HG03565 (cell line): ENCODE results near the gene CNST.
A peak's percentile ranks its signal among the peaks of the same experiment; 100 is the strongest.
"Not testable (repeated sequence)": the region's sequence is repeated elsewhere in the genome, so short reads cannot be mapped to it uniquely, and the experiment has no call there.

ENCODE experiments used
- ATAC-seq: cut with Tn5 transposase; IDR thresholded peaks from one replicate; pipeline ENCODE4 v1.9.1; 2021; ENCODE audit warnings: mild to moderate bottlenecking, moderate library complexity; ENCODE audit not compliant: unreplicated experiment

Gene CNST

GRCh38 chr1:246558041-246558440, 8.2 kb upstream of the CNST start:
- ATAC-seq, result no peak

DNA sequence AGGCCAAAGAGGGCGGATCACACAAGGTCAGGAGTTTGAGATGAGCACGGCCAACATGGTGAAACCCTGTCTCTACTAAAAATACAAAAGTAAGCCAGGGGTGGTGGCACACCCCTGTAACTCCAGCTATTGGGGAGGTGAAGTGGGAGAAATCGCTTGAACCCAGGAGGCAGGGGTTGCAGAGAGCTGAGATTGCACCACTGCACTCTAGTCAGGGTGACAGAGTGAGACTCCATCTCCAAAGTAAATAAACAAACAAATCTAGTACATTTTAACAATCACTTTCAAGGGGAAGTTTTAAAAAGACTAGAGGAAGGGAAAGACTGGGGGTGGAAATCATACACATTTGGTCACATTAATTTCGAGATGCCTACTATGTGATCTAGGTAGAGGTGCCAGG, 6.9 kb upstream of the CNST start:
- no peak for ATAC-seq

DNA sequence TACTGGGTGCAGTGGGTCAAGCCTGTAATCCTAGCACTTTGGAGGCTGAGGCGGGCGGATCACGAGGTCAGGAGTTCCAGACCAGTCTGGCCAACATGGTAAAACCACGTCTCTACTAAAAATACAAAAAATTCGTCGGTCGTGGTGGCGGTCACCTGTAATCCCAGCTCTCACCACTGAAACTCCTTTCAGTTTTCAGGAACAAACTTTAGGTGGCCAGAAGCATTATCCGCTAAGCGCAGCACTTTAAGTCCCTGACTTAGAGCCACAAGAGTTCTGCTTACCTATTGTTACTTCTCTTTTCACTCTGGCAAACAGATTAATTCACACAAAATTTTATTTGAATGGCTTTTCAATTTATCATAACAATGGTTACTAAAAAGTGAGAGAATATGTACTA, 5.4 kb upstream of the CNST start:
- not testable (repeated sequence) for ATAC-seq

GRCh38 chr1:246564839-246565750, 1.2 kb upstream of the CNST start:
- ATAC-seq, result no peak

DNA sequence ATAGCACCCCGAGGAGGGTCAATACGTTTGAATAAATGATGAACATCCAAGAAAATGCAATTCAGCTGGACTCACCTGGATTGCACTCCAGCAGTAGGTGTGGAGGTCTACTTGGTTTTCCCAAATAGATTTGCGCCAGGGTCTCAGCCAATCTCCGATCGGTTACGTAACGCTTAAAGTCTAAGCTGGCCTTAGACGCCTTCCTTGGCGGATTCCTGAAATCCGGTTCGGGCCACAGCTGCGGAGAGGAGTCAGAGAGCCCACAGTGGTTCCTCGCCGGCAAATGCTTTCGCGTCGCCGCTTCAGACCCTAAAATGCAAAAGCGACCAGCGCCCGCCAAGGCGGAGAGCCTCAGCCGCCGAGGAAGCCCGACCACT, 517 bp upstream of the CNST start:
- ATAC-seq, result no peak

- no peak for ATAC-seq
These were observed 773 bp downstream of the CNST start for GRCh38 chr1:246566813-246567645.

DNA sequence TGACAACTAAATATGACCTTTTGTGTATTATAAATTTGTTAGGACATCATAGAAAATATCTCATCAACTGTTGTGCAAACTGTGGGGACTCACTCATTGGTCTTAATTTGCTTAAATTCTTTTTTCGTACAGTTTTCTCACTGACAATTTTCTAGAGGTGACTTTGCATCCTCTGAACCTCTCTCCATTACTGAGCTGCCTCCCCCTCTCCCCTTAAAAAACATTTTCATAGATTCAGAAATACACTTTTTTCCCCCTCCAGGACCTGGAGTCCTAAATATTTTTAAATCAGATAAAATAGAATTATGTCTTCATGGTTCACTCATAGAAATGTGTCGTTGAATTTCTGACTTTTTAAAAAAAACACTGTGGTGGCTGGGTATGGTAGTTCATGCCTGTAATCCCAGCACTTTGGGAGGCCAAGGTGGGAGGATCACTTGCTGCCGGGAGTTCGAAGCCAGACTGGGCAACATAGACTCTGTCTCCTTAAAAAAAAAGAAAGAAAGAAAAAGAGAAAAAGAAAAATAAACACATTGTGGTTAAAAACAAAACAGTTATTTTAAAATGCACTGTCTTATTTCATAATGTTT, 1.5 kb downstream of the CNST start:
- no peak for ATAC-seq

GRCh38 chr1:246569248-246570238, 3.3 kb downstream of the CNST start:
- no peak for ATAC-seq

- ATAC-seq, result not testable (repeated sequence)
These were observed 5.1 kb downstream of the CNST start for GRCh38 chr1:246571309-246571708.

DNA sequence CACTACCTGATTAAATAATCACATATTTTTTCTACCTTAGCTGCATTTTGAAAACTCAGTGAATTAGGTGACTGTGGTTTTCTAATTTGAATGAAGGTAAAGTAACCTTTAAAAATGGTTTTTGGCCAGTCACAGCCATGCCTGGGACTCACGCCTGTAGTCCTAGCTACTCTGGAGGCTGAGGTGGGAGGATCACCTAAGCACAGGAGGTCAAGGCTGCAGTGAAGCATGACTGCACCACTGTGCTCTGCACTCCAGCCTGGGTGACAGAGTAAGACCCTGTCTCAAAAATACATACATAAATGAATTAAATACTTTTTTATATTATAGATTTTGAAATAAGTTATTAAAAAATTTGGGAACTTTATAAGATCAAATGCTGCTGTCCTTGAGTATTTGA, 5.7 kb downstream of the CNST start:
- ATAC-seq, result no peak

DNA sequence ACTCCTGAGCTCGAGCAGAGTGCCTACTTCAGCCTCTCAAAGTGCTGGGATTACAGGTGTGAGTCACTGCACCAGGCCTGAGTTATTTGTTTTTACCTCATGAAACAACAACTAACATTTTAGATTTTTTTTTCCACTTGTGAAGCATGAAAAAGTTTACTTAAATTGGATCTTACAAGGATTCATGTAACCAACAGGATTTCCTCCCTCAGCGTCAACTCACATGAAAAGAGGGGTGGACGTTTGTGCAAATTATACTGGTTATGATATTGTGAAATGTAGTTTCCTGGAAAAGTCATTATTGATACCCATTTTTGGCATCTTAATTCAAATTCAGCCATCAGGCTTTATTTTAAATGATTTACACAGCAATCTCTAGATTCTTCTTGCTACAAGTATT, 6.5 kb downstream of the CNST start:
- ATAC-seq, result no peak

GRCh38 chr1:246573491-246573890, 7.2 kb downstream of the CNST start:
- ATAC-seq, result no peak

DNA sequence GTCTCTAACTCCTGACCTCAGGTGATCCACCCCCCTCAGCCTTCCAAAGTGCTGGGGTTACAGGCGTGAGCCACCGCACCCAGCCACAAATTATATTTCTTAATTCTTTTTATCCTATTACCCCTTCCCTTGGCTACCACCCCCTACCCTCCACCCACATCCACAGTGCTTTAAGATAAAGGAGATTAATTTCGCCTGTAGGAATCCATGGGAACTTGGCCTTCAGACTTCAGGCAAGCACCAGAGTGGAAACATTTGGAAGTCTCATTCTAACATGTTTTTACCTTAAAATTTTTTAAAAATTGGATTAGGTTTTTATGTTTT, 10.4 kb downstream of the CNST start:
- ATAC-seq, result no peak

GRCh38 chr1:246577082-246577719, 10.9 kb downstream of the CNST start:
- no peak for ATAC-seq

GRCh38 chr1:246577720-246578106, 11.5 kb downstream of the CNST start:
- ATAC-seq, result no peak

DNA sequence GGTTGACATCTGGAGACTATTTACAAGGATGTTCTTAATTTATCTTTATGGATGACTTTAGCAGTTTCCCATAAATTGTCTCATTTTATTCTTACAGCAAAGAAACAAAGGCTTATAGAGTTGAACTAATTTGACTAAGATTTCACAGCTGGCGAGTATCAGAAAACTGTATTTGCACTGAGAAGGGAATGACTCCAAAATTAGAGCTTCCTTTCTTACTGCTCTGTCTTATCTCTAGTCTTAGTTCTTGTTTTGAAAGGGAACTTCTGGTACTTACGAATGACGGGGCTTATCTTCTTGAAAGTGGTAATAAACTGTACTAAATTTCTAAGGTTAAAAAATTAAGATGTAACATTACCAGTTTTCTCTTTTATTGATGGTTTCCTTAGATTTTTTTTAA, 13.6 kb downstream of the CNST start:
- ATAC-seq, result peak; percentile 74

DNA sequence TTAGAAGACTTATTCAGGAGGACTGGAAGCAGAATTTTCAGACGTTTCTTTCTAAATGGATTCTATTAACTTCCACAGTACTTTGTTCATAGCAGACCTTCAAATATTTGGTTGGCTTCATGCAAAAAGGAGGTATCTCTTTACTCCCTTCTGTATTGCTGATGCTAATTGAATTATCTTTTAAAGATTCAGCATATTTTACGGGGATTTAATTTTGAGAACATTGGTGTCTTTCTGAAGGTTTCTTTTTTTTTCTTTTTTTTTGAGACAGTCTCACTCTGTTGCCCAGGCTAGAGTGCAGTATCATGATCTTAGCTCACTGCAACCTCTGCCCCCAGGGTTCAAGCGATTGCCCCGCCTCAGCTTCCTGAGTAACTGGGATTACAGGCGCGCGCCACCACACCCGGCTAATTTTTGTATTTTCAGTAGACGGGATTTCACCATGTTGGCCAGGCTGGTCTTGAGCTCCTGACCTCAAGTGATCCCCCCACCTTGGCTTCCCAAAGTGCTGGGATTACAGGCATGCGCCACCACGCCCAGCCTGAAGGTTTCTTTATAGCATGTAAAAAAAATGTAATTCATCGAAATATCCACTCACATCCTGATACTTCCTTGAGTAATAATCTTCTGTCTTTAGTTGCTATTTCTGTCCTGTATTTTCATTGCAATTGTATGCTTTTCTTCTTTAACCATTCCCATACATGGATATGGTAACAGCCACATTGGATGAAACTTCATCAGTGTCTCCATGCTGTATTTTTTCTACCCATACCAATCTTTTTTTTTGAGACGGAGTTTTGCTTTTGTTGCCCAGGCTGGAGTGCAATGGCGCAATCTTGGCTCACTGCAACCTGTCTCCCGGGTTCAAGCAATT, 14.5 kb downstream of the CNST start:
- ATAC-seq, result no peak

- no peak for ATAC-seq
These were observed 16.2 kb downstream of the CNST start for GRCh38 chr1:246582301-246583055.
